Activated naive CD4-positive, alpha-beta T cell treated with anti-CD3 and anti-CD28 coated beads for 36 hours (primary cell): ENCODE data around the gene RPL19. TPM values are rescaled to one million over a fixed set of nuclear protein-coding genes. Genes with fewer than 3 reads are reported as not detected.

Source experiments
- CTCF ChIA-PET: fragments of 350-600 bp; sonication (Branson Sonifier 250); formaldehyde crosslinking; loops from one replicate; lab custom pipeline; 2021; ENCODE audit warnings: antibody characterized with exemption; lab: Charles Lee
- DNase-seq: peaks from one replicate; pipeline ENCODE4 v3.0.0-alpha.2; 2020
- H3K27ac Mint-ChIP-seq: one replicate; pipeline ENCODE4 v1.8.0; 2021; ENCODE audit warnings: mild to moderate bottlenecking, mixed read lengths
- H3K27me3 Mint-ChIP-seq: one replicate; pipeline ENCODE4 v1.8.0; 2021; ENCODE audit warnings: low read depth, mixed read lengths
- H3K36me3 Mint-ChIP-seq: one replicate; pipeline ENCODE4 v1.8.0; 2021; ENCODE audit warnings: low read depth, mixed read lengths
- H3K4me1 Mint-ChIP-seq: one replicate; pipeline ENCODE4 v1.8.0; 2021; ENCODE audit warnings: low read depth, mixed read lengths
- H3K4me3 Mint-ChIP-seq: one replicate; pipeline ENCODE4 v1.8.0; 2021; ENCODE audit warnings: mild to moderate bottlenecking, moderate library complexity, mixed read lengths
- H3K9me3 Mint-ChIP-seq: one replicate; pipeline ENCODE4 v1.8.0; 2021; ENCODE audit warnings: mixed read lengths
- intact Hi-C: fragments of 100-400 bp; cut with micrococcal nuclease; formaldehyde crosslinking; loops from one replicate; pipeline ENCODE4 v1.15.1; 2023
- total RNA-seq, 2 experiments: library from RNA; stranded (reverse); gene quantifications; one replicate each; pipeline ENCODE4 v1.2.3, GENCODE V29; 2021

The RPL19 gene
- total RNA-seq, 2 experiments from 2014 or later = 3,280 to 3,392 TPM

GRCh38 chr17:39192901-39193300, 7.2 kb upstream of the RPL19 start:
- intact Hi-C loops = no loop called here
- Mint-ChIP-seq H3K27me3 (no peaks in the 10 kb centered on the region), H3K27ac (no peak overlapping the region), H3K9me3 (no peaks in the 10 kb centered on the region), H3K4me1 (peaks cover 9% of the 10 kb centered on the region), H3K36me3 (peaks cover 4% of the 10 kb centered on the region), H3K4me3 (no peak overlapping the region)
- CTCF ChIA-PET = interaction anchor here (1.7 kb wide), 1 partner anchor 18 kb away, joined by 6 read pairs; no protein-coding TSS in a partner anchor
- DNase-seq = no peak

- no peaks in the 10 kb centered on the region for H3K9me3 Mint-ChIP-seq
- H3K4me3 Mint-ChIP-seq = no peak overlapping the region
- intact Hi-C loops = no loop called here
- H3K27me3 Mint-ChIP-seq = no peaks in the 10 kb centered on the region
- peaks cover 4% of the 10 kb centered on the region for H3K36me3 Mint-ChIP-seq
- H3K4me1 Mint-ChIP-seq = peaks cover 14% of the 10 kb centered on the region
- DNase-seq = no peak
- CTCF ChIA-PET = interaction anchor here (1.7 kb wide), 1 partner anchor 18 kb away, joined by 6 read pairs; no protein-coding TSS in a partner anchor
- no peak overlapping the region for H3K27ac Mint-ChIP-seq
Observed at GRCh38 chr17:39193346-39193745, 6.7 kb upstream of the RPL19 start.

DNA sequence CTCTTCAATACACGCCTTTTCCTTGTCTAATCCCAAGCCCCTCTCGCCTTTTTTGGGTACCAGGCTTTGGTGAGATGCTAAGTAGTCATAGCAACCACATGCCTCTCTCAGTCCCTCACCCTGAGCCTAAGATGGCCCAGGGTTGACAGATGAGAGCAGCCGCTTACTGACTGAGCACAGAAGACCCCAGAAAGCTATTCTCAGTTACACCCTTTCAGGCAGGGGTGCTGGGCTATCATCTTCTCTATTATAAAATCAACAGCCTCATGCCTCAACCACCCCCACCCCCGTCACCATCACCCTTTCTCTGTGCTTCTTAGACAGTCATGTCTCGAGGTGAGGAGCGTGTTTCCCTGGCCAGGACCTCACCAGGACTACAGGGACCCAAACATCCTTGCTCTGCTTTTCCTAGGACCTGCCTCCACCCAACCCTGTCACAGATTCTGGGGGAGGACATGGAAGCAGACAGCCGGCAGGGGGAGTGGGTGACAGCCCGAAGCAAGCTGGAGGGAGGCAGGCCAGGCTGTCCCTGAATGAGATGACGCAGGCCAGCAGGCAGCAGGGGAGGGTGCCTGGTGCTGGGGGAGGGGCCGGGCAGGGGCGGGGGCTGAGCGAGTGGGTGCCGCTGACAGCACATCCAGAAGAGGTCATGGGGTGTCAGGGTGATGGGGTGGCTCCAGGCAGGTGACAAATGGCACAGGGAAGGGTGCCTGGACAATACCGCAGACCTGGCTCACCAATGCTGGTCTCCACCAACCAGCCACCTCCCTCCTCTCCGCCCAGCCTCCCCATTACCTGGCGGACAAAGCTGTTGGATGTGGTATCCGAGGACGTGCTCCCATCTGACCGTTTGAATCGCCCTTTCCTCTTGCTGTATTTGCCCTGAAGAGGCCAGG, 5.7 kb upstream of the RPL19 start:
- Mint-ChIP-seq H3K27me3 (no peaks in the 10 kb centered on the region), H3K36me3 (no peaks in the 10 kb centered on the region), H3K4me1 (peaks cover 22% of the 10 kb centered on the region), H3K4me3 (no peak overlapping the region), H3K9me3 (no peaks in the 10 kb centered on the region), H3K27ac (no peak overlapping the region)
- intact Hi-C loops = no loop called here
- CTCF ChIA-PET = interaction anchor here (1.1 to 2.1 kb wide), 4 partner anchors 19 to 211 kb away, joined by 3 to 12 read pairs (median 4); no protein-coding TSS in a partner anchor
- DNase-seq = no peak

- no peak for DNase-seq
- Mint-ChIP-seq H3K27ac (no peak overlapping the region), H3K9me3 (no peaks in the 10 kb centered on the region), H3K27me3 (no peaks in the 10 kb centered on the region), H3K4me1 (peaks cover 26% of the 10 kb centered on the region), H3K4me3 (no peak overlapping the region), H3K36me3 (peaks cover 1% of the 10 kb centered on the region)
- intact Hi-C loops = no loop called here
- CTCF ChIA-PET = interaction anchor here (1.1 to 2.1 kb wide), 4 partner anchors 19 to 212 kb away, joined by 3 to 12 read pairs (median 4); no protein-coding TSS in a partner anchor
Observed at GRCh38 chr17:39194985-39195524, 5.0 kb upstream of the RPL19 start.

DNA sequence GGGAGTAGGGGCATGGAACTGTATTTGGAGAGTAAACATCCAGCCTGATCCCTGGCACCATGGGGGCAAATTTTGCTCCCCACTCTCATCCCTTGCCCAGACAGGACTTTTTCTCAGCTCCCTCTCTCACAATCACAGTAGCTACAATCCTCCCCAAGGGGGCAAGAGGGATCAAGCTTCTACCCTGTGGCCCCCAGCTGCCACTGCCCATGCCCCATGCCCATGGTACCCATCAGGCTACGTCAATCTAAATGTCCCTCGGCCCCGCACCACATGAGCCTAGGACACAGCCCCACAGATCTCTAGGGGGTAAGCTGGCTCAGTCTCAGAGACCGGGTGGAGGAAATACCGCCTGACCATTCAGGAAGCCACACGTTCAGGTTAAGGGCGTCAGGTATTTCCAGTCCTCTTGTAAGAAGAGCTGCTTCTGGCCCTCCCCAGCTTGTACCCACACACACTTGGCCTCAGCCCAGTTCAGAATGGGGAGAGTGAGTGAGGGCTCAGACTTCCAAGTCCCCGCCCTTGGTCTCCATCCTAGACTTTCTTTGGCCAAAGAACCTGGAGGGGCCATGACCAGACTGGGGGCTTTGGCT, 4.4 kb upstream of the RPL19 start:
- peaks cover 7% of the 10 kb centered on the region for H3K36me3 Mint-ChIP-seq
- no peaks in the 10 kb centered on the region for H3K9me3 Mint-ChIP-seq
- H3K27ac Mint-ChIP-seq = no peak overlapping the region
- CTCF ChIA-PET = interaction anchor here (1.0 to 2.1 kb wide), 5 partner anchors 11 to 213 kb away, joined by 3 to 12 read pairs (median 3); no protein-coding TSS in a partner anchor
- no peak for DNase-seq
- intact Hi-C loops = no loop called here
- H3K27me3 Mint-ChIP-seq = no peaks in the 10 kb centered on the region
- H3K4me1 Mint-ChIP-seq = peaks cover 26% of the 10 kb centered on the region
- peak overlapping the region; percentile 19 for H3K4me3 Mint-ChIP-seq

GRCh38 chr17:39196241-39196807, 3.8 kb upstream of the RPL19 start:
- peaks cover 28% of the 10 kb centered on the region for H3K4me1 Mint-ChIP-seq
- DNase-seq = no peak
- H3K36me3 Mint-ChIP-seq = peaks cover 13% of the 10 kb centered on the region
- CTCF ChIA-PET = interaction anchor here (1.0 to 2.1 kb wide), 3 partner anchors 10 to 39 kb away, joined by 3 to 12 read pairs (median 5); no protein-coding TSS in a partner anchor
- no peaks in the 10 kb centered on the region for H3K9me3 Mint-ChIP-seq
- intact Hi-C loops = no loop called here
- H3K27ac Mint-ChIP-seq = no peak overlapping the region
- peak overlapping the region; percentile 70 for H3K4me3 Mint-ChIP-seq
- no peaks in the 10 kb centered on the region for H3K27me3 Mint-ChIP-seq

- Mint-ChIP-seq H3K27ac (no peak overlapping the region), H3K27me3 (no peaks in the 10 kb centered on the region), H3K4me1 (peaks cover 32% of the 10 kb centered on the region), H3K9me3 (no peaks in the 10 kb centered on the region), H3K4me3 (peak overlapping the region; percentile 86), H3K36me3 (peaks cover 17% of the 10 kb centered on the region)
- no peak for DNase-seq
- intact Hi-C loops = no loop called here
- CTCF ChIA-PET = interaction anchor here (1.0 kb wide), 1 partner anchor 10 kb away, joined by 3 read pairs; no protein-coding TSS in a partner anchor
Observed at GRCh38 chr17:39196808-39197291, 3.2 kb upstream of the RPL19 start.

- Mint-ChIP-seq H3K9me3 (no peaks in the 10 kb centered on the region), H3K27me3 (no peaks in the 10 kb centered on the region), H3K27ac (peak within 1 kb of the TSS; percentile 99), H3K36me3 (peaks cover 25% of the 10 kb centered on the region), H3K4me3 (peak within 1 kb of the TSS; percentile 86), H3K4me1 (peaks cover 40% of the 10 kb centered on the region)
- CTCF ChIA-PET = interaction anchor here (0.9 kb wide), 1 partner anchor 10 kb away, joined by 4 read pairs; no protein-coding TSS in a partner anchor
- intact Hi-C loops = loop anchor here (2.0 kb wide), 2 partner anchors 33 to 263 kb away; partner anchors contain the start of gene CDK12
- DNase-seq = peak; percentile 73
Observed at GRCh38 chr17:39197380-39198185, 2.5 kb upstream of the RPL19 start, which contains the start of gene CACNB1. Gene CACNB1, minus strand, starts transcription at chr17:39197669. Its CDS starts 174 bp downstream, at chr17:39197495.

DNA sequence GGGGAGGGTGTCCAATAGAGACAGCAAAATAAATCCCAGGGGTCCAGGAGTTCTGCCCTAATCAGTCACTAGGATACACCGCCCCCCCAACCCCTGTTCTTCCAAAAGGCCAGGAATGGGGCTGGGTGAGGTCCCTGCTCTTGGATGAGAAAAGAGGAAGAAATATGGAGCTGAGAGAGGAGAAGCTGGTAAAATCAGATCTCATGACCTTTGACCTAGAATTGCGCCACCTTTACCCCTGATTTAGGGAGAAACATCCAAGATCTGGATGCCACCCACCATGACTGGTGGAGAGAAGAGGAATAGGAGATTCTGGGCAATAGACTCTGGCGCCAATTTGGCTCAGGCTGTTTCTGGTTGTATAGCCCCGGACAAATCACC, 1.9 kb upstream of the RPL19 start:
- peaks cover 43% of the 10 kb centered on the region for H3K4me1 Mint-ChIP-seq
- intact Hi-C loops = loop anchor here (2.0 kb wide), 2 partner anchors 33 to 263 kb away; partner anchors contain the start of gene CDK12
- no peaks in the 10 kb centered on the region for H3K27me3 Mint-ChIP-seq
- peaks cover 30% of the 10 kb centered on the region for H3K36me3 Mint-ChIP-seq
- CTCF ChIA-PET = interaction anchor here (0.9 to 1.1 kb wide), 3 partner anchors 9 to 34 kb away, joined by 3 to 9 read pairs (median 4); no protein-coding TSS in a partner anchor
- peak overlapping the region; percentile 99 for H3K27ac Mint-ChIP-seq
- no peaks in the 10 kb centered on the region for H3K9me3 Mint-ChIP-seq
- H3K4me3 Mint-ChIP-seq = peak overlapping the region; percentile 86
- no peak for DNase-seq

- H3K4me3 Mint-ChIP-seq = peak overlapping the region; percentile 86
Observed at GRCh38 chr17:39199820-39200069, 338 bp upstream of the RPL19 start.

More at GRCh38 chr17:39199820-39200069, 338 bp upstream of the RPL19 start:
- intact Hi-C loops = loop anchor here (2.0 kb wide), 4 partner anchors 35 to 447 kb away; partner anchors contain the start of genes CDK12, LASP1 and PSMB3
- CTCF ChIA-PET = interaction anchor here (0.6 to 1.5 kb wide), 9 partner anchors 25 to 528 kb away, joined by 3 to 8 read pairs (median 5); no protein-coding TSS in a partner anchor
- Mint-ChIP-seq H3K4me1 (peaks cover 50% of the 10 kb centered on the region), H3K27me3 (no peaks in the 10 kb centered on the region), H3K27ac (peak overlapping the region; percentile 99), H3K9me3 (no peaks in the 10 kb centered on the region), H3K36me3 (peaks cover 41% of the 10 kb centered on the region)
- DNase-seq = peak; percentile 94
